HepG2 (cell line): Measurements from ENCODE around the gene ZC3H7B. TPM values are rescaled to one million over a fixed set of nuclear protein-coding genes. Genes with fewer than 3 reads are reported as not detected.

Source experiments
- ARID2 ChIP-seq: sonication (generic); formaldehyde crosslinking; IDR thresholded peaks from 2 replicates; pipeline ENCODE4 v1.8.1; 2022; ENCODE audit warnings: mild to moderate bottlenecking, missing genetic modification reagents, borderline replicate concordance
- CAMTA2 ChIP-seq: sonication (generic); formaldehyde crosslinking; IDR thresholded peaks from 2 replicates; pipeline ENCODE4 v1.4.0; 2020; ENCODE audit warnings: mild to moderate bottlenecking, missing genetic modification reagents, borderline replicate concordance
- EZH2 ChIP-seq: conservative IDR thresholded peaks from 2 replicates; pipeline ENCODE4 v1.6.1; 2012; ENCODE audit warnings: mild to moderate bottlenecking, low read depth, low read length, moderate library complexity
- HDAC6 ChIP-seq: fragments of 200-600 bp; sonication (generic); IDR thresholded peaks from 2 replicates; pipeline ENCODE4 v1.7.0; 2017; ENCODE audit warnings: mild to moderate bottlenecking, antibody characterized with exemption, low read length, low read depth
- HMG20A ChIP-seq: IDR thresholded peaks from 2 replicates; pipeline ENCODE4 v1.6.1; 2016; ENCODE audit warnings: borderline replicate concordance
- MBD4 ChIP-seq: IDR thresholded peaks from 2 replicates; pipeline ENCODE4 v1.6.1; 2012; ENCODE audit warnings: low read length, inconsistent platforms, borderline replicate concordance
- MEF2D ChIP-seq: sonication (generic); formaldehyde crosslinking; IDR thresholded peaks from 2 replicates; pipeline ENCODE4 v1.5.1; 2020; ENCODE audit warnings: mild to moderate bottlenecking, missing genetic modification reagents
- NFKB2 ChIP-seq: sonication (generic); formaldehyde crosslinking; IDR thresholded peaks from 2 replicates; pipeline ENCODE4 v1.4.0; 2020; ENCODE audit warnings: missing genetic modification reagents, borderline replicate concordance
- RAD21 ChIP-seq: fragments of 450-650 bp; formaldehyde crosslinking; IDR thresholded peaks from 2 replicates; pipeline ENCODE4 v1.5.0; 2020; ENCODE audit warnings: mild to moderate bottlenecking
- SALL2 ChIP-seq: sonication (generic); formaldehyde crosslinking; IDR thresholded peaks from 2 replicates; pipeline ENCODE4 v1.8.1; 2023; ENCODE audit warnings: mild to moderate bottlenecking, missing genetic modification reagents, inconsistent platforms
- SIX1 ChIP-seq: sonication (generic); formaldehyde crosslinking; IDR thresholded peaks from 2 replicates; pipeline ENCODE4 v1.4.0; 2020; ENCODE audit warnings: missing genetic modification reagents, borderline replicate concordance
- SMAD3 ChIP-seq: sonication (generic); formaldehyde crosslinking; IDR thresholded peaks from 2 replicates; pipeline ENCODE4 v1.4.0; 2020; ENCODE audit warnings: missing genetic modification reagents
- SRY ChIP-seq: sonication (generic); formaldehyde crosslinking; IDR thresholded peaks from 2 replicates; pipeline ENCODE4 v1.8.0; 2022; ENCODE audit warnings: mild to moderate bottlenecking, missing genetic modification reagents
- SSRP1 ChIP-seq: IDR thresholded peaks from 2 replicates; pipeline ENCODE4 v1.6.1; 2016; ENCODE audit warnings: control low read depth
- ZNF136 ChIP-seq: sonication (generic); formaldehyde crosslinking; IDR thresholded peaks from 2 replicates; pipeline ENCODE4 v1.8.1; 2022; ENCODE audit warnings: low read depth, mild to moderate bottlenecking, moderate library complexity, missing genetic modification reagents
- ZNF335 ChIP-seq: sonication (generic); formaldehyde crosslinking; IDR thresholded peaks from 2 replicates; pipeline ENCODE4 v1.4.0; 2020; ENCODE audit warnings: missing genetic modification reagents
- ZNF34 ChIP-seq: sonication (generic); formaldehyde crosslinking; IDR thresholded peaks from 2 replicates; pipeline ENCODE4 v1.4.0; 2020; ENCODE audit warnings: mild to moderate bottlenecking, missing genetic modification reagents, borderline replicate concordance
- ZNF367 ChIP-seq: sonication (generic); formaldehyde crosslinking; IDR thresholded peaks from 2 replicates; pipeline ENCODE4 v1.4.0; 2020; ENCODE audit warnings: missing genetic modification reagents, borderline replicate concordance
- ZNF550 ChIP-seq: sonication (generic); formaldehyde crosslinking; IDR thresholded peaks from 2 replicates; pipeline ENCODE4 v1.4.0; 2020; ENCODE audit warnings: mild to moderate bottlenecking, missing genetic modification reagents, borderline replicate concordance
- ZNF567 ChIP-seq: sonication (generic); formaldehyde crosslinking; IDR thresholded peaks from 2 replicates; pipeline ENCODE4 v1.8.1; 2023; ENCODE audit warnings: mild to moderate bottlenecking, missing genetic modification reagents, borderline replicate concordance
- ZNF570 ChIP-seq: sonication (generic); formaldehyde crosslinking; IDR thresholded peaks from 2 replicates; pipeline ENCODE4 v1.4.0; 2020; ENCODE audit warnings: mild to moderate bottlenecking, missing genetic modification reagents, borderline replicate concordance
- ZNF670 ChIP-seq: sonication (generic); formaldehyde crosslinking; IDR thresholded peaks from 2 replicates; pipeline ENCODE4 v1.8.0; 2022; ENCODE audit warnings: mild to moderate bottlenecking, missing genetic modification reagents, borderline replicate concordance
- ZNF746 ChIP-seq: sonication (generic); formaldehyde crosslinking; IDR thresholded peaks from 2 replicates; pipeline ENCODE4 v1.8.0; 2022; ENCODE audit warnings: mild to moderate bottlenecking, missing genetic modification reagents
- ZNF768 ChIP-seq: sonication (generic); formaldehyde crosslinking; IDR thresholded peaks from 2 replicates; pipeline ENCODE4 v1.4.0; 2020; ENCODE audit warnings: missing genetic modification reagents
- ZNF772 ChIP-seq: sonication (generic); formaldehyde crosslinking; IDR thresholded peaks from 2 replicates; pipeline ENCODE4 v1.5.0; 2020; ENCODE audit warnings: mild to moderate bottlenecking, missing genetic modification reagents
- ZSCAN20 ChIP-seq: sonication (generic); formaldehyde crosslinking; IDR thresholded peaks from 2 replicates; pipeline ENCODE4 v1.4.0; 2020; ENCODE audit warnings: missing genetic modification reagents, mild to moderate bottlenecking, borderline replicate concordance
- polyA plus RNA-seq, 8 experiments: library from polyadenylated mRNA; depleted of rRNA in 3 of 8; stranded (reverse) in 7 of 8; unstranded in 1 of 8; fragments of >200 nt; fragmentation: Illumina TruSeq in 4 of 8; extraction: Trizol in 4 of 8; gene quantifications; 2 replicates each; pipeline versions ENCODE4 v1.2.1 to v1.2.3, GENCODE V29; 2011 to 2016; ENCODE audit warnings: low read depth in 4 of 8, missing spikeins in 1 of 8, mixed read lengths in 1 of 8; ENCODE audit not compliant: insufficient read depth in 1 of 8
- total RNA-seq, 5 experiments: library from RNA; depleted of rRNA; stranded (reverse); fragments of >200 nt; fragmentation: Illumina TruSeq; extraction: Trizol; gene quantifications; 2 replicates each; pipeline ENCODE4 v1.2.3, GENCODE V29; 2016; ENCODE audit warnings: low read depth in 1 of 5
- TF ChIP-seq, protein P1 (sequence below): sonication (generic); formaldehyde crosslinking; IDR thresholded peaks from 2 replicates; pipeline ENCODE4 v1.5.1; 2020; ENCODE audit warnings: missing genetic modification reagents, mild to moderate bottlenecking, borderline replicate concordance
- TF ChIP-seq, protein P2 (sequence below): sonication (generic); formaldehyde crosslinking; IDR thresholded peaks from 2 replicates; pipeline ENCODE4 v1.8.0; 2022; ENCODE audit warnings: mild to moderate bottlenecking, missing genetic modification reagents, moderate library complexity
- TF ChIP-seq, protein P3 (sequence below): sonication (generic); formaldehyde crosslinking; IDR thresholded peaks from 2 replicates; pipeline ENCODE4 v1.4.0; 2020; ENCODE audit warnings: missing genetic modification reagents, borderline replicate concordance

Gene ZC3H7B
- total and polyA plus RNA-seq, 2 of the 13 experiments (the other 11 are each of a cell fraction or from before 2014, with no cell fraction given) = 26.4 to 37.2 TPM

DNA sequence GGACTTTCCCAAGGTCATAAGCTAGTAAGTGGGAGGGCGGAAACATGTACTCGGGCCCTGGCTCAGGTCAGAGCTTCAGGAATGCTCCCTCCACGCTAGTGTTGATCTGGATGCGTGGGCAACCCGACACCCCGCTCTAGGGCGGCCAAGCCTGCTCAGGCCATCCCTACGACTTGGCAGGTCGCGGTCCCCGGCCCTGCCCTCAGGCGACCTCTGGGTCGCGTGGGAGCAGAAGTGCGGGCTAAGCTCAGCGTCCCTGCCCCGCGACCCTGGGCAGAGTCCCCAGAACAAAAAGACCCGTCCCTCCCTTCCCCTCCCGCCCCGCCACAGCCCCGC, 79.6 kb downstream of the ZC3H7B start (continued):
- TF ChIP-seq RAD21 (CRISPR knock-in tag) = peak; percentile 44; the same call in 1 of the 2 replicates
- TF ChIP-seq EZH2 = no peak
- no peak for TF ChIP-seq ZNF570 (CRISPR knock-in tag)
- no peak for TF ChIP-seq ZNF367 (CRISPR knock-in tag)
- TF ChIP-seq ZNF768 (CRISPR knock-in tag) = peak; percentile 33; the same call in 1 of the 2 replicates
- no peak for TF ChIP-seq HDAC6
- no peak for TF ChIP-seq ZNF567 (CRISPR knock-in tag)
- TF ChIP-seq, protein P1, sequence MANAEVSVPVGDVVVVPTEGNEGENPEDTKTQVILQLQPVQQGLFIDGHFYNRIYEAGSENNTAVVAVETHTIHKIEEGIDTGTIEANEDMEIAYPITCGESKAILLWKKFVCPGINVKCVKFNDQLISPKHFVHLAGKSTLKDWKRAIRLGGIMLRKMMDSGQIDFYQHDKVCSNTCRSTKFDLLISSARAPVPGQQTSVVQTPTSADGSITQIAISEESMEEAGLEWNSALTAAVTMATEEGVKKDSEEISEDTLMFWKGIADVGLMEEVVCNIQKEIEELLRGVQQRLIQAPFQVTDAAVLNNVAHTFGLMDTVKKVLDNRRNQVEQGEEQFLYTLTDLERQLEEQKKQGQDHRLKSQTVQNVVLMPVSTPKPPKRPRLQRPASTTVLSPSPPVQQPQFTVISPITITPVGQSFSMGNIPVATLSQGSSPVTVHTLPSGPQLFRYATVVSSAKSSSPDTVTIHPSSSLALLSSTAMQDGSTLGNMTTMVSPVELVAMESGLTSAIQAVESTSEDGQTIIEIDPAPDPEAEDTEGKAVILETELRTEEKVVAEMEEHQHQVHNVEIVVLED (CRISPR knock-in tag) = 0 out of 2 replicates have a peak, but pooled peaks have one; percentile 49
- no peak for TF ChIP-seq SIX1 (CRISPR knock-in tag)
- no peak for TF ChIP-seq SRY (CRISPR knock-in tag)
- no peak for TF ChIP-seq MBD4
- 0 out of 2 replicates have a peak, but pooled peaks have one; percentile 55 for TF ChIP-seq SMAD3
- no peak for TF ChIP-seq ZNF34 (CRISPR knock-in tag)
- TF ChIP-seq ZSCAN20 (CRISPR knock-in tag) = no peak
- TF ChIP-seq ZNF136 (CRISPR knock-in tag) = no peak
- no peak; the same call in 1 of the 2 replicates for TF ChIP-seq NFKB2 (CRISPR knock-in tag)
- TF ChIP-seq ZNF670 (CRISPR knock-in tag) = 0 out of 2 replicates have a peak, but pooled peaks have one; percentile 62
- TF ChIP-seq MEF2D = 0 out of 2 replicates have a peak, but pooled peaks have one; percentile 7
- no peak for TF ChIP-seq ZNF335
- TF ChIP-seq, protein P2, sequence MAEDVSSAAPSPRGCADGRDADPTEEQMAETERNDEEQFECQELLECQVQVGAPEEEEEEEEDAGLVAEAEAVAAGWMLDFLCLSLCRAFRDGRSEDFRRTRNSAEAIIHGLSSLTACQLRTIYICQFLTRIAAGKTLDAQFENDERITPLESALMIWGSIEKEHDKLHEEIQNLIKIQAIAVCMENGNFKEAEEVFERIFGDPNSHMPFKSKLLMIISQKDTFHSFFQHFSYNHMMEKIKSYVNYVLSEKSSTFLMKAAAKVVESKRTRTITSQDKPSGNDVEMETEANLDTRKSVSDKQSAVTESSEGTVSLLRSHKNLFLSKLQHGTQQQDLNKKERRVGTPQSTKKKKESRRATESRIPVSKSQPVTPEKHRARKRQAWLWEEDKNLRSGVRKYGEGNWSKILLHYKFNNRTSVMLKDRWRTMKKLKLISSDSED = no peak
- TF ChIP-seq HMG20A (CRISPR knock-in tag) = peak; percentile 18; the same call in 1 of the 2 replicates
- TF ChIP-seq ZNF550 (CRISPR knock-in tag) = no peak
- TF ChIP-seq, protein P3, sequence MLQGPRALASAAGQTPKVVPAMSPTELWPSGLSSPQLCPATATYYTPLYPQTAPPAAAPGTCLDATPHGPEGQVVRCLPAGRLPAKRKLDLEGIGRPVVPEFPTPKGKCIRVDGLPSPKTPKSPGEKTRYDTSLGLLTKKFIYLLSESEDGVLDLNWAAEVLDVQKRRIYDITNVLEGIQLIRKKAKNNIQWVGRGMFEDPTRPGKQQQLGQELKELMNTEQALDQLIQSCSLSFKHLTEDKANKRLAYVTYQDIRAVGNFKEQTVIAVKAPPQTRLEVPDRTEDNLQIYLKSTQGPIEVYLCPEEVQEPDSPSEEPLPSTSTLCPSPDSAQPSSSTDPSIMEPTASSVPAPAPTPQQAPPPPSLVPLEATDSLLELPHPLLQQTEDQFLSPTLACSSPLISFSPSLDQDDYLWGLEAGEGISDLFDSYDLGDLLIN (CRISPR knock-in tag) = no peak
- no peak; the same call in 1 of the 2 replicates for TF ChIP-seq CAMTA2 (CRISPR knock-in tag)
- TF ChIP-seq ZNF772 = no peak
- TF ChIP-seq ZNF746 (CRISPR knock-in tag) = peak; percentile 79; the same call in 1 of the 2 replicates
- TF ChIP-seq ARID2 (CRISPR knock-in tag) = no peak
- TF ChIP-seq SSRP1 (CRISPR knock-in tag) = no peak
- TF ChIP-seq SALL2 (CRISPR knock-in tag) = no peak
